Putamen (tissue), 1 donor: ENCODE results near the gene PTPRB.

Experiments
- DNase-seq: peaks from one replicate; pipeline ENCODE4 v3.0.0-alpha.2; 2016; ENCODE audit warnings: low spot score

Gene PTPRB

GRCh38 chr12:70637303-70638085, at the start of gene PTPRB:
TSS of gene PTPRB (minus strand) at chr12:70637429. CDS start at chr12:70637395, 34 bp downstream.
- DNase-seq = no peak

DNA sequence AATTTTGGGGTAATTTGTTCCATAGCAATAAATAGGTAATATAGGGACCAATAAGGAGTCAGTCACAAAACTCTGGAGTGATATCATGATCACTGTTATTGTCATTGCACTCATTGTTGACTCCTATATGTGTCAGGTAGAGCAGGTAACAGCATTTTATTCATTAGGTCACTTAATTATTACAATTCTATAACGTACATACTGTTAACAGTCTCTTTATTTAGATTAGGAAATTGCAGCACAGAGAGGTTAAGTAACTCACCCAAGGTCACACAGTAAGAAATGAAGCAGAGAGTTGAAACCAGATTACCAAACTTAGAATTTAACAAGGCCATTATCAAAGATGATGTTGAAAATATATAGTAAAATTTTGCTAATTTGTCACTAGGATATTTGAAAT, 49.7 kb upstream of the PTPRB start:
- no peak for DNase-seq

DNA sequence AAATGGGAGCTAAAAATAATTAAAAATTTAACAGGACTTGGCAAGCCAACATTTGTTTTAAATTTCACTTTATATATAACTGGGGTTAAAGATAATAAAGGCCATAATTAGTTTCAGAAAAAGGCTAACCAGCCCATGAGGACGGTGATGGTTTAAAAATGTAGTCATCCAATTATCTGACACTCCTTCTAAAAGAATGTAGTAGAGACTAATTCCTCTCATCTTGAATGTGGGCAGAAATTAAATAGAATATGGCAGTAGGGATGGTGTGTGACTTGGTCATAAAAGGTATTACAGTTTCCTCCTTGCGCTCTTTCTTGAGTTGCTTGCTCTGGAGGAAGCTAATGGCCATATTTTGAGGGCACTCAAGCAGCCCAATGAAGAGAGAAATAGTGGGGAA, 49.1 kb upstream of the PTPRB start:
- no peak for DNase-seq

GRCh38 chr12:70683976-70684375, 46.7 kb upstream of the PTPRB start:
- DNase-seq = no peak

- no peak for DNase-seq
Observed at GRCh38 chr12:70671698-70672097, 34.5 kb upstream of the PTPRB start.

- no peak for DNase-seq
Observed at GRCh38 chr12:70670948-70671347, 33.7 kb upstream of the PTPRB start.

DNA sequence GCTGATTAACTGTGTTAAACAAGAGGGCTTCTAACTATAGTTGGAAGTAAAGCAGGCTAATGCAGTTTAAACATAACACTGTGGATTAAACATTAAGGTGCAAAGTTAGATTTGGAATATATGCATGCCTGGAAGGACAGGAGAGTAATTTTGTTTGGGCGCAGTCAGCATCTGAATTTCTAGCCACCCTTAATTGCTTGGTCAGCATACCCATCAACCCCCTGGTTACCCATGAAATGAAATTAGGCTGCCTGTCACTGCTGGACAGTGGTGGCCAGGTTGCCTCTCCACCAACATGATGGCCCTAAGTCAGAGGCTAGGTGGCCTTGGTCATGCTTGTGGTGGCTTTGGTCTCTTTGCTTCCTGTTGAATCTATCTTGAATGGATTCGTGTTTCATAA, 30.0 kb upstream of the PTPRB start:
- no peak for DNase-seq

- no peak for DNase-seq
Observed at GRCh38 chr12:70666364-70666763, 29.1 kb upstream of the PTPRB start.

- peak; percentile 71 for DNase-seq
Observed at GRCh38 chr12:70664465-70664881, 27.2 kb upstream of the PTPRB start.

- no peak for DNase-seq
Observed at GRCh38 chr12:70663838-70664237, 26.6 kb upstream of the PTPRB start.

- DNase-seq = peak; percentile 65
Observed at GRCh38 chr12:70661466-70662161, 24.4 kb upstream of the PTPRB start.

- no peak for DNase-seq
Observed at GRCh38 chr12:70660620-70661219, 23.5 kb upstream of the PTPRB start.

DNA sequence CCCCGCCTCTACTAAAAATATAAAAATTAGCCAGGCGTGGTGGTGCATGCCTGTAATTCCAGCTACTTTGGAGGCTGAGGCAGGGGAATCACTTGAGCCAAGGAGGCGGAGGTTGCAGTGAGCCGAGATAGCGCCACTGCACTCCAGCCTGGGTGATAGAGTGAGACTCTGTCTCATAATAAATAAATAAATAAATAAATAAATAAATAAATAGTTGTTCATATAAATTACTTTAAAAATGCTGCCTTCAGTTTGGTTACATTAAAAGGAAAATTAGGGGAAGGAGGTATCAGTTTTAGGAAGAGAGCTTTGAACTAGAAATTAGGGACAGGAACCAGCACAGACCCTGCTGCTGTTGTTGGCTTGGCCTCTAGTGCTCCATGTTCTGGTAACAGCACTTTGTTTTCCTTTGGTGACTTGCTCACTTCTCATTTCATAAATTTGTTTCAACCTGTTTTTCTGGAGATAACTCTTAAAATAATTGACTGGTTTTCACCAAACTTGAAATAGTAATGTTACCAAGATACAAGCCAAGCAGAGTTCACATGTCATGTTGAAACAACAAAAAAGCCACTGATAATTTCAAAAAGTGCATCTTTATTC, 22.9 kb upstream of the PTPRB start:
- DNase-seq = no peak

GRCh38 chr12:70659077-70659606, 21.9 kb upstream of the PTPRB start:
- no peak for DNase-seq

DNA sequence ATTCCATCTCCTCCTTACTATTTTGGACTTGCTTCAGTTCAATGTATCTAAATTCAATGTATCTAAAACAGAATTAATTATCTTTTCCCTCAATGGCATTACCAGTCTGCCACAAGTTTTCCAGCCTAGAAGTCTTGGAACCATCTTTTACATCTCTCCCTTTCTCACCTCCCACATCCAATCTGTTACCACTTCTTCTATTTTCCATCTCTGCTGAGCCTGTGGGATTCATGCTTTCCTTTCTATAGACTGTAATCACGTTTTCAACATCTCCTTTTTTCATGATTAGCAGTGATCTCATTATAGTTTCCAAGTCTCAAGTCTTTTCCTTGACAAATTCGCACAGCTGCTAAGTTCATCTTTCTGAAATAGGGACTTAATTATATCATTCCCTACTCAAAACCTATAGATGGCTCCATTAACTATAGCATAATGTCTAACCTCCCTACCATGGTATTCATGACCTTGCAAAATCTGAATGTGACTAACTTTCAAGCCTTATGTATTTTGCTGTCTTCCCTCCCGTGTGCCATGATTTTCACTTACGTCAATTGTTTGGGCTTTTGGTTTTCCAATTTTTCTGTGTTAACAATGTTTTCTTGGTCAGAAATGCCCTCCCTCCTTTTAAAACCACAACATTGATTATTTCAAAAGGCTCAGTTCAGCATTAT, 20.5 kb upstream of the PTPRB start:
- DNase-seq = no peak

- DNase-seq = no peak
Observed at GRCh38 chr12:70652451-70652850, 15.2 kb upstream of the PTPRB start.

GRCh38 chr12:70648831-70649230, 11.6 kb upstream of the PTPRB start:
- DNase-seq = no peak

DNA sequence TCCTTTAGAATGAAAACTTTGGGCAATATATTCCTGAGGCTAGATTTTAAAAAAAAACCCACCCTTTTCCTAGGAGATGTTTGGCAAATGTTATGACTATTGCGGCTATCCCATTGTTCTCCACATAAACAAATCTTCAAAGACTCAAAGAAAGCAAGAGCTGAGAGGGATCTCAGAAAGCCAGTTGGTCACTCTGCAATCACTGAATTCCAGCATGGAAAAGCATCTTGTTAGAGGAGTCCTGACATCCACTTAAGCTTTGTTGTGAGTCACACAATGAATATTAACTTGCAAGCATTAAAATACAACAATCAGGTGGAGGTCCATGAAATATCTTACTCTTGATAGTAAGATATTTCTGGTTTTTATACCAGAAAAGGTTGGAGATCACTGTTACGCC, 11.0 kb upstream of the PTPRB start:
- DNase-seq = no peak

- DNase-seq = no peak
Observed at GRCh38 chr12:70646850-70647249, 9.6 kb upstream of the PTPRB start.

GRCh38 chr12:70645494-70646317, 8.5 kb upstream of the PTPRB start:
- no peak for DNase-seq

- no peak for DNase-seq
Observed at GRCh38 chr12:70644861-70645260, 7.6 kb upstream of the PTPRB start.
